ENCODE measurements around the gene UBR3.

Gene UBR3, protein sequence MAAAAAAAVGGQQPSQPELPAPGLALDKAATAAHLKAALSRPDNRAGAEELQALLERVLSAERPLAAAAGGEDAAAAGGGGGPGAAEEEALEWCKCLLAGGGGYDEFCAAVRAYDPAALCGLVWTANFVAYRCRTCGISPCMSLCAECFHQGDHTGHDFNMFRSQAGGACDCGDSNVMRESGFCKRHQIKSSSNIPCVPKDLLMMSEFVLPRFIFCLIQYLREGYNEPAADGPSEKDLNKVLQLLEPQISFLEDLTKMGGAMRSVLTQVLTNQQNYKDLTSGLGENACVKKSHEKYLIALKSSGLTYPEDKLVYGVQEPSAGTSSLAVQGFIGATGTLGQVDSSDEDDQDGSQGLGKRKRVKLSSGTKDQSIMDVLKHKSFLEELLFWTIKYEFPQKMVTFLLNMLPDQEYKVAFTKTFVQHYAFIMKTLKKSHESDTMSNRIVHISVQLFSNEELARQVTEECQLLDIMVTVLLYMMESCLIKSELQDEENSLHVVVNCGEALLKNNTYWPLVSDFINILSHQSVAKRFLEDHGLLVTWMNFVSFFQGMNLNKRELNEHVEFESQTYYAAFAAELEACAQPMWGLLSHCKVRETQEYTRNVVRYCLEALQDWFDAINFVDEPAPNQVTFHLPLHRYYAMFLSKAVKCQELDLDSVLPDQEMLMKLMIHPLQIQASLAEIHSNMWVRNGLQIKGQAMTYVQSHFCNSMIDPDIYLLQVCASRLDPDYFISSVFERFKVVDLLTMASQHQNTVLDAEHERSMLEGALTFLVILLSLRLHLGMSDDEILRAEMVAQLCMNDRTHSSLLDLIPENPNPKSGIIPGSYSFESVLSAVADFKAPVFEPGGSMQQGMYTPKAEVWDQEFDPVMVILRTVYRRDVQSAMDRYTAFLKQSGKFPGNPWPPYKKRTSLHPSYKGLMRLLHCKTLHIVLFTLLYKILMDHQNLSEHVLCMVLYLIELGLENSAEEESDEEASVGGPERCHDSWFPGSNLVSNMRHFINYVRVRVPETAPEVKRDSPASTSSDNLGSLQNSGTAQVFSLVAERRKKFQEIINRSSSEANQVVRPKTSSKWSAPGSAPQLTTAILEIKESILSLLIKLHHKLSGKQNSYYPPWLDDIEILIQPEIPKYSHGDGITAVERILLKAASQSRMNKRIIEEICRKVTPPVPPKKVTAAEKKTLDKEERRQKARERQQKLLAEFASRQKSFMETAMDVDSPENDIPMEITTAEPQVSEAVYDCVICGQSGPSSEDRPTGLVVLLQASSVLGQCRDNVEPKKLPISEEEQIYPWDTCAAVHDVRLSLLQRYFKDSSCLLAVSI (N-terminal part only)

DNA sequence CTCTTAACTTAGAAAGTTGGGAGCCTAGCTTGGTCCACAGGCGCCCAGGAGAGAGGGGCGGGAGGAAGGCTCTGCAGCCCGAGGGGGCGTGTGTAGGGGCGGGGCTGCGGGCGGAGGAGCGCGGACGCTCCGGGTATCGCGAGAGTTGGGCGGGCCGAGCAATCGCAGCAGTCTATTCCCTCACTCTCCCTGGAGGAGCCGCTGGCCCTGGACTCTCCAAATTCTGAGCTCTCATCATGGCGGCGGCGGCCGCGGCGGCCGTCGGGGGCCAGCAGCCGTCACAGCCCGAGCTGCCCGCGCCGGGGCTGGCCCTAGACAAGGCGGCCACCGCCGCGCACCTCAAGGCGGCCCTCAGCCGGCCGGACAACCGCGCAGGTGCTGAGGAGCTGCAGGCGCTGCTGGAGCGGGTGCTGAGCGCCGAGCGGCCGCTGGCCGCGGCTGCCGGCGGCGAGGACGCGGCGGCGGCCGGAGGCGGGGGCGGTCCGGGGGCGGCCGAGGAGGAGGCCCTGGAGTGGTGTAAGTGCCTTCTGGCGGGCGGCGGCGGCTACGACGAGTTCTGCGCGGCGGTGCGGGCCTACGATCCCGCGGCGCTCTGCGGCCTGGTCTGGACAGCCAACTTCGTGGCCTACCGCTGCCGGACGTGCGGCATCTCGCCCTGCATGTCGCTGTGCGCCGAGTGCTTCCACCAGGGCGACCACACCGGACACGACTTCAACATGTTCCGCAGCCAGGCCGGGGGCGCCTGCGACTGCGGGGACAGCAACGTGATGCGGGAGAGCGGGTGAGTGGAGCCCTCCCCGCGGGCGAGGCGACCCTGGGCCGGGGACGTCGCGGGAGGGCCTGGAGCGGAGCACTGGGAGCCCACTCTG is at the start of gene UBR3:
Gene UBR3 (plus strand): TSS at position 183 of the 869 bp plus-strand sequence. CDS start 54 bp downstream, at position 237.
- Histone ChIP-seq H3K9me2 (replicated peaks; ENCODE audit: low read depth, low read length) (no peaks in the 10 kb centered on the region), H3K79me2 (ENCODE audit: insufficient read depth, low read length) (peaks cover 69% of the 10 kb centered on the region), H3K4me3 (ENCODE audit: low read length, poor library complexity, severe bottlenecking) (peak within 1 kb of the TSS; percentile 87), H3K9me3 (ENCODE audit: insufficient read depth, low read depth, low read length) (no peaks in the 10 kb centered on the region), H3K27me3 (ENCODE audit: insufficient read depth, low read length, poor library complexity, severe bottlenecking) (no peaks in the 10 kb centered on the region), H3F3A (ENCODE audit: low read depth) (no peaks in the 10 kb centered on the region; the same call in 1 of the 2 replicates), H4K20me1 (ENCODE audit: insufficient read depth, low read length, poor library complexity, severe bottlenecking) (peaks cover 36% of the 10 kb centered on the region), H3K4me1 (ENCODE audit: insufficient read depth, low read length, poor library complexity, severe bottlenecking) (peaks cover 47% of the 10 kb centered on the region), H3K36me3 (ENCODE audit: insufficient read depth, low read length) (no peaks in the 10 kb centered on the region), H3K4me2 (ENCODE audit: low read depth, low read length, poor library complexity, severe bottlenecking) (peak within 1 kb of the TSS; percentile 74), H3K9ac (ENCODE audit: low read depth, low read length, poor library complexity, severe bottlenecking) (peak within 1 kb of the TSS; percentile 73), H2AFZ (ENCODE audit: low read length) (peak within 1 kb of the TSS; percentile 77)
- TF ChIP-seq, protein P1, sequence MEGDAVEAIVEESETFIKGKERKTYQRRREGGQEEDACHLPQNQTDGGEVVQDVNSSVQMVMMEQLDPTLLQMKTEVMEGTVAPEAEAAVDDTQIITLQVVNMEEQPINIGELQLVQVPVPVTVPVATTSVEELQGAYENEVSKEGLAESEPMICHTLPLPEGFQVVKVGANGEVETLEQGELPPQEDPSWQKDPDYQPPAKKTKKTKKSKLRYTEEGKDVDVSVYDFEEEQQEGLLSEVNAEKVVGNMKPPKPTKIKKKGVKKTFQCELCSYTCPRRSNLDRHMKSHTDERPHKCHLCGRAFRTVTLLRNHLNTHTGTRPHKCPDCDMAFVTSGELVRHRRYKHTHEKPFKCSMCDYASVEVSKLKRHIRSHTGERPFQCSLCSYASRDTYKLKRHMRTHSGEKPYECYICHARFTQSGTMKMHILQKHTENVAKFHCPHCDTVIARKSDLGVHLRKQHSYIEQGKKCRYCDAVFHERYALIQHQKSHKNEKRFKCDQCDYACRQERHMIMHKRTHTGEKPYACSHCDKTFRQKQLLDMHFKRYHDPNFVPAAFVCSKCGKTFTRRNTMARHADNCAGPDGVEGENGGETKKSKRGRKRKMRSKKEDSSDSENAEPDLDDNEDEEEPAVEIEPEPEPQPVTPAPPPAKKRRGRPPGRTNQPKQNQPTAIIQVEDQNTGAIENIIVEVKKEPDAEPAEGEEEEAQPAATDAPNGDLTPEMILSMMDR (conservative IDR thresholded peaks at IDR 0.05; ENCODE audit: low read length) = no peak
- no peak for TF ChIP-seq EZH2phosphoT487 (IDR thresholded peaks at IDR 0.05; ENCODE audit: borderline replicate concordance)

DNA sequence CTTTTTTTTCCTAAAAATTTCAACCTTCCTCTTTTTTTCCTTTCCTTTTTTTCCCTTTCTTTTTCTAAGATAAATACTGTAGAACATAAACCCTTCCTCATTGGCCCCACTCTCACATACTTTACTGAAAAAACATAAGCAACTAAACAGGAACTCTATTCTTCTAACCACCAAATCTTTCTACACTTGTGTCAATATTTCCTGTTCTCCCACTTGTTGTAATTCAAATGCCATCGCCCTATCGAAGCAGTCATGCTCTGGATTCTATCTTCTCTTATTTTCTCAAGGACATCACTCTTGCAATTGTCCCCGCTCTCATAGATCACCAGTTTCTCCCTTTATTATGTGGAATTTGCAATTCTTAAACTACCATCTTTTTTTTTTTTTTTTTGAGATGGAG is 48.8 kb upstream of the UBR3 start:
- Histone ChIP-seq H3K36me3 (ENCODE audit: insufficient read depth, low read length) (no peaks in the 10 kb centered on the region), H3K9me2 (replicated peaks; ENCODE audit: low read depth, low read length) (no peaks in the 10 kb centered on the region), H3K4me1 (ENCODE audit: insufficient read depth, low read length, poor library complexity, severe bottlenecking) (no peaks in the 10 kb centered on the region), H3F3A (ENCODE audit: low read depth) (no peaks in the 10 kb centered on the region), H3K27me3 (ENCODE audit: insufficient read depth, low read length, poor library complexity, severe bottlenecking) (no peaks in the 10 kb centered on the region), H4K20me1 (ENCODE audit: insufficient read depth, low read length, poor library complexity, severe bottlenecking) (no peaks in the 10 kb centered on the region), H3K4me3 (ENCODE audit: low read length, poor library complexity, severe bottlenecking) (no peak overlapping the region), H3K4me2 (ENCODE audit: low read depth, low read length, poor library complexity, severe bottlenecking) (no peak overlapping the region), H2AFZ (ENCODE audit: low read length) (no peak overlapping the region), H3K79me2 (ENCODE audit: insufficient read depth, low read length) (no peaks in the 10 kb centered on the region), H3K9ac (ENCODE audit: low read depth, low read length, poor library complexity, severe bottlenecking) (no peak overlapping the region), H3K9me3 (ENCODE audit: insufficient read depth, low read depth, low read length) (no peaks in the 10 kb centered on the region)
- TF ChIP-seq, protein P1 (conservative IDR thresholded peaks at IDR 0.05; ENCODE audit: low read length) = no peak
- no peak for TF ChIP-seq EZH2phosphoT487 (IDR thresholded peaks at IDR 0.05; ENCODE audit: borderline replicate concordance)

Measured in Loucy (cell line).